HG02970 (cell line): Measurements from ENCODE around the gene LGR5.
"Not testable (repeated sequence)": the region's sequence is repeated elsewhere in the genome, so short reads cannot be mapped to it uniquely, and the experiment has no call there.

Source experiments
- ATAC-seq: cut with Tn5 transposase; IDR thresholded peaks from one replicate; pipeline ENCODE4 v1.9.1; 2021; ENCODE audit warnings: mild to moderate bottlenecking, moderate library complexity, moderate number of reproducible peaks; ENCODE audit not compliant: unreplicated experiment, low FRiP score

Gene LGR5

DNA sequence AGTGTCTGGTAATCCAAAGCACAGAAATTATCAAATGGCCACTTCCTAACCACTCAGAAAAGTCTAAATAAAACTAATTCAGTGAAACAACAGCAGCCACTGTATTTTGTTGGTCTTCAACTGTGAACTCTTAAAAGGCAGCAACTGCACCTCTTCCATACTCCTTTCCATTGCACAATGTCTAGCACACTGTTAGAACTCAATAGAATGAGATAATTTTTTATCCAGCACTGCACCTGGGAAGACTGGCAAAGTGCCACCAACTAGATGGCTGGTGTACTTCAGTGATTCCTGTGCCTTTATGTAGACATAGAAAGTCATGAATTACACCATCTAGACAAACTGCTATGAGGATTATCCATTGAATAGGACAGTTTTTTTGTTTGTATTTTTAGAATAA, 26.2 kb downstream of the LGR5 start:
- no peak for ATAC-seq

DNA sequence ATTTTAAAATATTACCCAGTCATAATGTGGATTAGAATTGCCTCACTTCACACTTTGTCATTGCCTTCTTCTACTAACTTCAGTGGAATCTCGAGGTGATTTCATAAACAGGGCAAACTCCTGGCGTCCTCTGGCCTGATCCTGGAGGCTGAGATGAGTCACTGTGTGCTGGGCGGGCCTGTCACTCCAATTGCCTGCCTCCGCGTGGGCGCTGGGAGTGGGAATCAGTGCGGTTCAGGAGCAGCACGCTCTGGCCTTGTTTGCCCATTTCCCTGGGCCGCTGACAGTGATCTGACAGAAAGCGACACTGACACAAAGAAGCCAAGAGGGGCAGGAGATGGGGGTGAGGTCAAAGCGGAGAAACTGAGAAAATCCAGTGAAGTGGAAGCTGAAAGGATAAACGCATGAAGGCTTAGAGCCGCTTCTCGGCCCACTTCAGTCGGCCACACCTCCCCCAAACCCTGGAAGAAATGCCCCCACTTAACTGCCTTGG, 29.7 kb downstream of the LGR5 start:
- no peak for ATAC-seq

DNA sequence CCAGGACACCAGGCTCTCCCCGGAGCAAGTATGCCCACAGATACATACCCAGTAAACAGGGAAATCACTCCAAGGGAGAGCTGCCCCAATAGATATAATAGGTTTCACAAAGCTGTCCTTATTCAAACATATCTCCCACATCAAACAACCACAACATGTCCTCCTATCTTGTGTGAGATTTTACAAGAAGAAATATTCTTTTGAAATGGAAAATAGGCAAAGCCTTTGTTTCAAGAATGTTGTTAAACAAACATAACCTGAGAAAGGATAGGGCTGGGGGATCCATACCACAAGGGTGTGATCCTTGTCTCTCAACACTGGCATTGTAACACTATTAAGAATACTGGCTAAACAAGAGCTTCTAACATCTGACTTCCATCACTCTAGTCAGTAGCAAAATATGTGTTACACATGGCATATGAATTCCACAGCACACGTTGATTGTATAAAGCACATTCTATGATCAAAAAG, 32.9 kb downstream of the LGR5 start:
- ATAC-seq: no peak

DNA sequence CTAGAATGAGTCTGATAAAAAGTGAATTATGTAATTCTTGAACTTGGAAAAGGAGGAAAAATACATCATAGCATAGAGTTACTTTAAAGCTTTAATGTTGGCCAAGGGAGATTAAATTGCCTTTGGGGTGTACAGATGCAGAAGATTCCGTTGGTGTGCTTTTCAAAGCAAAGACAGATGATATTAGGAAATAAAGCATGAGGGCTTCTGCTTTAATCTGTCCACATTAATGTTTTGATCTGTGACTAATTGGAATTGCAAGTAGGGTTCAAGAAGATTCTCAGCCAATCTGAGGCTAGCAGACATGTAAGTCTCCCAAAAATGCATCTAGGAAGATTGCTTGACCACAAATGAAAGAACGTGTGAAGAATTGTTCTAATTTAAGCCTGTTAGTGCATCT, 35.2 kb downstream of the LGR5 start:
- ATAC-seq: no peak

DNA sequence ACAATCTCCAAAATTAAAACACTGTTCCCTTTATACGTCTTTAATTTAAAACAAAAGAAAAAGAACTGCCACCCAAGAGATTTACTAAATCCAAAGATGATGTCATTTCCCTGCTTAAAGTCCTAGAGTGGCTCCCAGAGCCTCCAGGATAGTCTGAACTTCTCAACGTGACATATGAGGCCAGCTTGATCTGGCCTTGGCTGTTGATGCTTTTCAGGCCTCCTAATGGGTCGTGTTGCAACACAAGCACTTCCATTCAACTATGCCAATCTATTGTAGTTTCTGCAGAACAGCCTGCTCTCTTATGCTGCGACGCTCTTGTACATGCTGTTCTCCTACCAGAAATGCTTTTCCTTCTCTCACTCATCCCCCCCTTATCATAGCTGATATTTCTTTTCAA, 35.7 kb downstream of the LGR5 start:
- no peak for ATAC-seq

DNA sequence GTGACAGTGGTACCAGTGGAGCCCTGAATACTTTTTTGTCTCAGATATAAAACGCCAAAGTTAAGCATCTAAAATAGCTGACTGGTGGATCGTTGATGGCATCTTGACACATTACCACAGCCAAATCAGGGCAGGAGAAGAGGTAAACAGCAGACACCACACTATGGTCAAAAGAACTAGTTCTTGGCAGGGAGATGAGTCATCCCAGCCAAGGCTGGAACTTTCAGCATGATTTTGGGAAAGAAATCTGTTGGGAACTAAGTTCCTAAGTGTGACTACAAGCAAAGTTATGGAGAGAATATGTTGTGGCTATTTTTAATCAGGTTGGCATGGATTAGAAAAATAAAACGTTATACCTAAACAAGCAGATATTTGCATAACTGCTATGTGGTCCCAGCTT, 36.9 kb downstream of the LGR5 start:
- no peak for ATAC-seq

DNA sequence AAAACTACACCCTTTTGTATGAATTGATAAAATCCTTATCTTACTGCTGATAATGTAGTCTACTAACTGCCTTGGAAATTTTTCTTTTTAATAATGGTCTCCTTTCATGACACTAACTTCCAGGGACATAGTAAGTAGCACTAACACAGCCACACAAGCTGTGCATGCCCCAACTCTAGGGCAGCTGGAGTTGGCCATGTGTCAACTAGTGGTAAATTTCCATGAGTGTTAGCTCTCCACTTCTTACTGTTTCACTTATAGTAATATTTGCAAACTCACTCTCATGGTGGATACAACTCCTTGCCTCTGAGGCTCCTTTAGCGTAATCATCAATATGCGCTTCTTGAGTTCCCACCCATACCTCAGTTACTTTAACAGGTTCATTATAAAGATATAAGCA, 38.0 kb downstream of the LGR5 start:
- no peak for ATAC-seq

DNA sequence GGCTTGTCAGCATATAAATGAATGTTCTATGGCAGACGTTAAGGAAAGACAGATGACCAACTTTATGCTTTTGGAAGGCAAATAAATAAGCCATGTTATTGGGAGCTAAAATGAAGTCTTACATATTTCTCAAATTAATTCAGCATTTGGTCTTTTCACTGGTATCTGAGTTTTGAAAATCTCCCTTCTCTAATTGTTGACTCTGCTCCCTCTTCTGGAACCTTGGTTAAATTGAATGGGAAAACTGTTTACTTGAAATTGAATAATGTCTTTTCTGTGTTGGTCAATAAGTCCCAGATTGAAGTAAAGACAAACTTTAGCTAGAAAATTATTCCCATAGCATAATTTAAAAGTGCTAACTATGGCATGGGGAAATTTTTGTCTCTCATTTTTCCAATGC, 38.7 kb downstream of the LGR5 start:
- no peak for ATAC-seq

DNA sequence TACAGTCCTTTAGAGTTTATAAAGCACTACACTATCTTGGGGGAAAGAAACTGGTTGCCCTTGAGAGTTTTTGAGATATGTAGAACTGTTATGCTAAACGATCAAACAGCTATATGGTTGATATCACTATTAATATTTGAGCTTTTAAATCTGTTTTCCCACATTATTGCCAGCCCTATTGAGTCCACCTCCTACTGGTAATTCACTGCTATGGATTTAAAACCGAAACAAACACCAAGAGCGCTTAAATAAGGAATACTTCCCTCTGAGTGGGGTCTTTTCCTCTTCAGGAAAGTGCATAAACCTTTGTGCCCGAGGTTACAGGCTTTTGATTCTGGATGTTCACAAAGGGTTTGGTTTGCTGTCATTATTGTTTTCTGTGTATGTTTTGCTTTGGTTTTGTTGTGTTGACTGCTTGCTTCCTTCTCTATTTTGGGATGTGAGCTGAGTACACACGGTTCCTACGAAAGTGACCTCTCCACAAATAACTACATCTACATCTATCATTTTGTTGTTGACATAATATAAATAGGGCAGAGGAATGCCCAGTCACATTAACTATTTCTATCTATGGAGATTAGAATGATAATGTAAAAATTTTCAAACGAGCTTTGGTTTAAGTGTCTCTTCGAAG, 44.8 kb downstream of the LGR5 start:
- ATAC-seq: no peak

DNA sequence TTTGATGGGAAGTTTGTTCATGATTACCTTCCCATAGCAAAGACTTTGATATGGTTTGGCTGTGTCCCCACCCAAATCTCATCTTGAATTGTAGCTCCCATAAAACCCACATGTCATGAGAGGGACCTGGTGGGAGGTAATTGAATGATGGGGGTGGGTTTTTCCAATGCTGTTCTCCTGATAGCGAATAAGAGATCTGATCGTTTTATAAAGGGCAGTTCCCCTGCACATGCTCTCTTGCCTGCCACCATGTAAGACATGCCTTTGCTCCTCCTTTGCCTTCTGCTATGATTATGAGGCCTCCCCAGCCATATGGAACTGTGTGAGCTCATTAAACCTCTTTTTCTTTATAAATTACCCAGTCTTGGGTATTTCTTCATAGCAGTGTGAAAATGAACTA, 51.2 kb downstream of the LGR5 start:
- ATAC-seq: not testable (repeated sequence)

DNA sequence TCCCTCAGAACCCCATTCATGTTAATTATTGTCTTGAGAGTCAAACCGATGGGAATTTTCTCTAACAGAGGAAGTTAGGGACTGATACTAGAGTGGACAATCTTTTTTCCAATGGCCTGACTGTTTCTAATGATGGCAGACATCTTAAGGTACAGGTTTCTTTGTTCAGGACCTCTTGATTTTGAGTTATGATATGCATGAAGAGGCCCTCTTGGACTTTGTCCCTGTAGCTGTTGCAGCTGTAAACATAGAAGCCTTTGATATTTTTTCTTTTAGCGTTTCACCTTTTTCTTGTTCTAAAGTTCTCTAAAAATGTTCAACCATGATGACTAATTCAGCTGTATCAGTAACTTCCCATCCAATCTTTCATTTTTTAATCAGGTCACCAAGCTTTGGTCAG, 53.0 kb downstream of the LGR5 start:
- ATAC-seq: no peak

DNA sequence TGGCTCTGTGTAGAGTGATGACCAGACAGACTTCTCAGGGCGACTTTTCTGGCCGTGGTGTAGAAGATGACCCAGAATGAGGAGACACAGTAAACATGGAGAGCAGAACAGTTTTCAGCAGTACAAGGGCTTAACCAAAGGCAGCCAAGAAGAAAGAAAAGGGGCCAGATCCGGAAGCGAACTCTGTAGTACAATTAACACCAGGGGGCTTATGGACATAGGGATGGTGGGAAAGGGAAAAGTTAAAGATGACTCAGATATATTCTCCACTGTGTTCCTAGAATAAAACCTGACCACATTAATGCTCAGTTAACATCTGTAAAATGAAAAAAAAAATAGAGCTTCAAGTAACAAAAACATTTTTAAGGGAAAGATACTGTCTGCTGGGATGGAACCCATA, 60.2 kb downstream of the LGR5 start:
- no peak for ATAC-seq

DNA sequence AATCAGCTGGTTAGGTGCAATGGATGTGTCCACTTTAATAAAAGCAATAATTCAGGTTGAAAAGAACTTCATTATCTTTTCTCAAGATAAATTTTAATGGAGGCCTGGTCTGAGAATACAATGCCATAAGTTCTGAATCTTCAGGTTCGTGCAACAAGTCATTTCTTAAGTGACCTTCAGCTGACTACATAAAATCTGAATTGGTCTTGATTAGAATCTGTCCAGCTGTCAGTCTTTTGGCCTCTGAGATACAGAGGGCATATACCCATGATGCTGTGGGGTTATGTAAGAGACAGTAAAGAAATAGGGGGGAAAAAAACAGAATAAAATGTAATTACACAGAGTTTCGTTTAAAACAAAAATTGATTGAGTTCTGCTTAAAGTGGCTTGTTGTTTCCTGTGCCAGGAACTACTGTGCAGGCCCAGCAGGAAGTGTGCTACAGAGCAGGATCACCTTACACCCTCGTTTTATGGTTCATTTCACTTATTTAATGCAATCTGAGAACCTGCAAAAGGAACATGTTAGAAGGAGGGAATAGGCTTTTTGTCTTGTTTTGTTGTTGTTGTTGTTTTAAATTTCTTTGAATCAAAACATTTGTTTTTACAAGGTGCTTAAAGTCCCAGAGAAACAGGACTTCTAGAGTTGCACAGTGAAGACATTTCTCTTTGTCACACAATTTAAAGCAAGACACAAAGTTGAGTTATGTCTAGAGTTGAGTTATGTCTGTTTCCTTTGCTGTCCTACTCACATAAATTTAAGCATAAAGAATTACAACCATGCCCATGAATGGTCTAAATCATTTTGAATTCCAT, 64.2 kb downstream of the LGR5 start:
- no peak for ATAC-seq

DNA sequence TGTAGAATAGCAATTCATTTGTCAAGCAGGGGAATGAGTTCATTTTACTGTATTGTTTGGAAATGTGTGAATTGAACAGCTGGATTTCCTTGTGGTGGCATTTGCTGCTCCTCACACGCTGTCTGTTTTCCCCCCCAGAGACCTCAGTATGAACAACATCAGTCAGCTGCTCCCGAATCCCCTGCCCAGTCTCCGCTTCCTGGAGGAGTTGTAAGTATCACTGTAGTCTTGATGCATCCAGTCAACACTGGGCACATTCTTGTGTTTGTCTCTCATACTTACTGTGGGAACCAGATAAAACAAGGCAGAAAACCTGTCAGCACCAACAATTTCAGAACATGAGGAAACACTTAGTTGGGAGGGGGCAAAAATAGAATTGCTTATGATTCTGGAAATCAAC, 64.9 kb downstream of the LGR5 start:
- no peak for ATAC-seq

DNA sequence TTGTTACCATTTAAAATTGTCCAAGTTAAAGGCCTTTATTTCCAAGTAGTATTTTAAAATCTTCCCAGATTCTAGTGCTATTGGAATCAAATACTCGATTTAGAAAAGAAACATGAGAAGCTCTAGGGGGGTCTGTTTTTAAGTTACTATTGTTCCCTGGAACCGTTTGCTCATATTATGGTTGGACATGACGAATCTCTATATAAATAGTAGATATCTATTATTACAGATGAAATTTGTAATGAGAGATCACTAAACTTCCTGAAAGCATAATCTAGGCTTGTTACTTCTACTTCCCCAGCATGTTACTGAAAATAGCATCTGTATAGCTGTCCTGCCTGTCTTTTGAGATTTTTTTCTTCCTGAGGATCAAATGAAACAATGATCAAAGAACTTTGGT, 70.1 kb downstream of the LGR5 start:
- ATAC-seq: no peak

DNA sequence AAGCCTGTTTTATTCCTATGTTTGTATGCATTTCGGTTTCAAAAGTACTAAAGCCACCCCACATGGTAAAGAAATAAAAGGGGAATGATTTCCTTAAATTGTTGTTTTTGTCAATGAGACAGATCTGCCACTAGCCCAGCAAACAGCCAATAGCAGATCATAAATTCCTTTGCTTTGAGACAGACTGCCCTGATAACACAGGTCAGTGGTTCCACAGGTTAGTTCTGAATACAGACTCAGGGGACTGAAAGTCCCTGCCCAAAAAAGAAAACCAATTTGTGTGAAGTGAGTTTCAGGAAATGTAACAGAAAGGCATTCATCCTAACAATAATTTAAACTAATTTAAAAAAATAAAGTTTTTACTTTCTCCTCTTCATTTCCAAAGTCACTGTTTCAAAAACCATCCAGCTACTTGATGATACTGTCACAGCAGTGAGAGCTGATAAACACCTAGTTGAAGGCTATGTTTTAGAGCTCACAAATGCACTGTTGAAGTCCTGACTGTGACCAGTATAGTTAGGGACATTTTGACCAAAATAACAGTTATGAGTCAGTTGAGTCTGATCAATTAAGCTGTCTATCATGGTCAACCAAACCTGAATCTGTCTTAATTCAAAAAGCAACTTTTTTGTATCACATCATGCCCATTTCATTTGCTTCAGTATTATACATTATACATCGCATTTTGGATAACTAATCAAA, 77.7 kb downstream of the LGR5 start:
- no peak for ATAC-seq

DNA sequence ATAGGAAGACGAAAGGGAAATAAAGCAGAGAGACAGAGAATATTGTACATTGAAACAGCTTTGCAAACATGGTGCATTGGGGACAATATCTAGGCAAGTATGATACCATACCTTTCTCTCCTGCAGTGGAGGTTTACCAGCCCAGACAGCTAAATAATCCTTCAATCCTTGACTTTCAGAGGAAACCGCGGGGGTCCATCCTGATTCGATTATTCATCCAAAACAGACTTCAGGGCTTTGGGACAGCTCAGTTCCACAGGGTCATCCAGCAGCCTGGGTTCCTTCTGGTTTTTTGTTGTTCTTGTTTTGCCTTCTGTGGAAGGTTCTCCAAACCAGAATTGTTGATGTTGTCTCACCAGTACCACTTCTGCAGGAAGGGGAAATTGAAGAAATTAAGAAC, 81.5 kb downstream of the LGR5 start:
- ATAC-seq: no peak

DNA sequence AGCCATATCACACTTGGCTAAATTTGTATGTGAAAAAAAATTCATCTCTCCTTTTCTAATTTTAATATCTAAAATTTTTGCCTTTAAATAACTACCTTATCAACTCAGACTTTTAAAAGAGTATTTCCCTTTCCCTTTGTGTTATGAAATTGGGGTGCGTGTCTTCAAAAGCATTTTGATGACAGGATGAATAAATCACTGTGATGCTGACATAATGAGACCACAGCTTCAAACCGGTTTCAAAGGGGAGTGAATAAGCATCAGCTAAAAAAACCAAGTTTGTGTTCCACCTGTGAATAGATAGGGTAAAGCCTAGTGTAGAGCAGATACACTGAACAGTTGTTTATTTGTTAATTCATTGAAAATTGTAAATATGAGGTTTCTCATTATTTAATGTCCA, 85.0 kb downstream of the LGR5 start:
- no peak for ATAC-seq

DNA sequence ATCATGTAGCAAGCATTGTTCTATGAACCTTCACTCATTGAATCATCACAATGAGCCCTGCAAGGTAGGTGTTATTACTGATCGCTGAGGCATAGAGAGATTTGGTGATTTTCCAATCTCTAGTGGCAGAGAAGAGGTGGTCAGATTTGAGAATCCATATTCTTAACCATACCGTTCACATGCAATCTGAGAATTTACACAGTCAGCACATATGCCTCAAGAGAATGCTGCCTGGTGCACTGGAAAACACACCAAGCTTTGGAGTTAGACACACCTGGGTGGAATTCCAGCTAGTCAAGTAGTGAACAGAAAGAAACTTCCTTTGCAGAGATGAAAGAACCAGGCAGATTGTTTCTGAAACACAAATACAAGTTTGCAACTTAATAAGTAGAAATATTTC, 94.1 kb downstream of the LGR5 start:
- no peak for ATAC-seq

DNA sequence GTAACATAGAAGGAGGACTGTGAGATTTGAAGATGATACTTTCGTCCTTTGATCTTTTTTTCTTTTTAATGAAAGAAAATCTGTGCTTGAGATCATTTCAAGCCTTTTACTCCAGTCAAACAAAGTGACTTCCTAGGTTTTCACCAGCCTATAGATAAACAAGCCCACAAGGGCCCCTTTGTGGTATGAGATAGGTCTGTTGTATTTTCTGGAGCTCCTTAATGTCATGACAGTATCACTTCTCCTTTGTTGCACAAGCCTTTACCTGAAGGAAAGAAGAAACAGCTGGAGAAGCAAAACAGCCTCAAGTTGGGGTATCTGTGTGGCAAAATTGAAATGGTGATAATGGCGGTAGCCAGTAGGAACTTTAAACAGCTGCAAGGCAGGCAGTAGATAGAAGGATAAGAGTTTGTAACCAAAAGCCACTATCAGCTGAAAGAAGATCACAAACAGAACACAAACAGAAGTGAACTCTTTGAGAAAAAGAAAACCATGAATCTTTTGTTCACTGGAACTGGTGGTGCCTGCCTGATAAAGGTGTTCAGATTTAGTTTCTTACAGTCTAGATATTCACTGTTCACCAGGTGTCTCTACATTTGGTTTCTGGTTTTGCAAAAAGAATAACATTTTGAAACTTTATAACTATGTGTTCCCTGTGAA, 96.8 kb downstream of the LGR5 start:
- ATAC-seq: no peak
